ENCODE results near the gene MYRIP.

The MYRIP gene

GRCh38 chr3:39910826-39911464 is 101.5 kb downstream of the MYRIP start:
- Histone ChIP-seq H3K9ac (ENCODE audit: low read depth, low read length) (no peak overlapping the region), H3K4me1 (ENCODE audit: control insufficient read depth, insufficient read depth, low read length) (peaks cover 4% of the 10 kb centered on the region), H3K4me3 (ENCODE audit: low read depth, low read length) (no peak overlapping the region)

GRCh38 chr3:39911465-39912309 is 102.3 kb downstream of the MYRIP start:
- Histone ChIP-seq H3K9me3 (ENCODE audit: control insufficient read depth, insufficient read depth, low read length) (no peaks in the 10 kb centered on the region), H3K9ac (ENCODE audit: low read depth, low read length) (no peak overlapping the region), H3K27me3 (ENCODE audit: control insufficient read depth, insufficient read depth, low read length) (no peaks in the 10 kb centered on the region), H3K36me3 (ENCODE audit: control insufficient read depth, insufficient read depth, low read length) (no peaks in the 10 kb centered on the region), H3K4me3 (ENCODE audit: low read depth, low read length) (no peak overlapping the region), H3K4me1 (ENCODE audit: control insufficient read depth, insufficient read depth, low read length) (peaks cover 4% of the 10 kb centered on the region)

More at GRCh38 chr3:39910826-39911464, 101.5 kb downstream of the MYRIP start:
- H3K36me3 ChIP-seq (ENCODE audit: control insufficient read depth, insufficient read depth, low read length) = no peaks in the 10 kb centered on the region
- H3K9me3 ChIP-seq (ENCODE audit: control insufficient read depth, insufficient read depth, low read length) = no peaks in the 10 kb centered on the region
- H3K27me3 ChIP-seq (ENCODE audit: control insufficient read depth, insufficient read depth, low read length) = no peaks in the 10 kb centered on the region

- Histone ChIP-seq H3K9me3 (ENCODE audit: control insufficient read depth, insufficient read depth, low read length) (no peaks in the 10 kb centered on the region), H3K4me3 (ENCODE audit: low read depth, low read length) (no peak overlapping the region), H3K9ac (ENCODE audit: low read depth, low read length) (no peak overlapping the region), H3K36me3 (ENCODE audit: control insufficient read depth, insufficient read depth, low read length) (no peaks in the 10 kb centered on the region), H3K4me1 (ENCODE audit: control insufficient read depth, insufficient read depth, low read length) (peaks cover 4% of the 10 kb centered on the region), H3K27me3 (ENCODE audit: control insufficient read depth, insufficient read depth, low read length) (no peaks in the 10 kb centered on the region)
These were observed 105.6 kb downstream of the MYRIP start for GRCh38 chr3:39915027-39915426.

- no peaks in the 10 kb centered on the region for H3K9me3 ChIP-seq (ENCODE audit: control insufficient read depth, insufficient read depth, low read length)
- no peaks in the 10 kb centered on the region for H3K4me1 ChIP-seq (ENCODE audit: control insufficient read depth, insufficient read depth, low read length)
- no peaks in the 10 kb centered on the region for H3K36me3 ChIP-seq (ENCODE audit: control insufficient read depth, insufficient read depth, low read length)
- no peak overlapping the region for H3K4me3 ChIP-seq (ENCODE audit: low read depth, low read length)
- no peaks in the 10 kb centered on the region for H3K27me3 ChIP-seq (ENCODE audit: control insufficient read depth, insufficient read depth, low read length)
- no peak overlapping the region for H3K9ac ChIP-seq (ENCODE audit: low read depth, low read length)
These were observed 107.8 kb downstream of the MYRIP start for GRCh38 chr3:39917065-39917773.

GRCh38 chr3:39919281-39919680 is 109.9 kb downstream of the MYRIP start:
- Histone ChIP-seq H3K9me3 (ENCODE audit: control insufficient read depth, insufficient read depth, low read length) (no peaks in the 10 kb centered on the region), H3K27me3 (ENCODE audit: control insufficient read depth, insufficient read depth, low read length) (no peaks in the 10 kb centered on the region), H3K9ac (ENCODE audit: low read depth, low read length) (no peak overlapping the region), H3K4me3 (ENCODE audit: low read depth, low read length) (no peak overlapping the region), H3K36me3 (ENCODE audit: control insufficient read depth, insufficient read depth, low read length) (no peaks in the 10 kb centered on the region), H3K4me1 (ENCODE audit: control insufficient read depth, insufficient read depth, low read length) (no peaks in the 10 kb centered on the region)

- no peaks in the 10 kb centered on the region for H3K9me3 ChIP-seq (ENCODE audit: control insufficient read depth, insufficient read depth, low read length)
- no peaks in the 10 kb centered on the region for H3K4me1 ChIP-seq (ENCODE audit: control insufficient read depth, insufficient read depth, low read length)
- no peaks in the 10 kb centered on the region for H3K36me3 ChIP-seq (ENCODE audit: control insufficient read depth, insufficient read depth, low read length)
- H3K9ac ChIP-seq (ENCODE audit: low read depth, low read length) = no peak overlapping the region
- no peaks in the 10 kb centered on the region for H3K27me3 ChIP-seq (ENCODE audit: control insufficient read depth, insufficient read depth, low read length)
- no peak overlapping the region for H3K4me3 ChIP-seq (ENCODE audit: low read depth, low read length)
These were observed 110.9 kb downstream of the MYRIP start for GRCh38 chr3:39920271-39920670.

- no peak overlapping the region for H3K9ac ChIP-seq (ENCODE audit: low read depth, low read length)
- no peak overlapping the region for H3K4me3 ChIP-seq (ENCODE audit: low read depth, low read length)
- no peaks in the 10 kb centered on the region for H3K4me1 ChIP-seq (ENCODE audit: control insufficient read depth, insufficient read depth, low read length)
- no peaks in the 10 kb centered on the region for H3K36me3 ChIP-seq (ENCODE audit: control insufficient read depth, insufficient read depth, low read length)
- no peaks in the 10 kb centered on the region for H3K9me3 ChIP-seq (ENCODE audit: control insufficient read depth, insufficient read depth, low read length)
- no peaks in the 10 kb centered on the region for H3K27me3 ChIP-seq (ENCODE audit: control insufficient read depth, insufficient read depth, low read length)
These were observed 118.1 kb downstream of the MYRIP start for GRCh38 chr3:39927479-39927878.

GRCh38 chr3:39933986-39934693 is 124.7 kb downstream of the MYRIP start:
- no peaks in the 10 kb centered on the region for H3K36me3 ChIP-seq (ENCODE audit: control insufficient read depth, insufficient read depth, low read length)
- no peak overlapping the region for H3K9ac ChIP-seq (ENCODE audit: low read depth, low read length)
- no peak overlapping the region for H3K4me3 ChIP-seq (ENCODE audit: low read depth, low read length)
- no peaks in the 10 kb centered on the region for H3K27me3 ChIP-seq (ENCODE audit: control insufficient read depth, insufficient read depth, low read length)
- no peaks in the 10 kb centered on the region for H3K9me3 ChIP-seq (ENCODE audit: control insufficient read depth, insufficient read depth, low read length)
- H3K4me1 ChIP-seq (ENCODE audit: control insufficient read depth, insufficient read depth, low read length) = no peaks in the 10 kb centered on the region

- H3K36me3 ChIP-seq (ENCODE audit: control insufficient read depth, insufficient read depth, low read length) = no peaks in the 10 kb centered on the region
- no peaks in the 10 kb centered on the region for H3K27me3 ChIP-seq (ENCODE audit: control insufficient read depth, insufficient read depth, low read length)
- H3K4me1 ChIP-seq (ENCODE audit: control insufficient read depth, insufficient read depth, low read length) = no peaks in the 10 kb centered on the region
- H3K9me3 ChIP-seq (ENCODE audit: control insufficient read depth, insufficient read depth, low read length) = no peaks in the 10 kb centered on the region
- H3K9ac ChIP-seq (ENCODE audit: low read depth, low read length) = no peak overlapping the region
- H3K4me3 ChIP-seq (ENCODE audit: low read depth, low read length) = no peak overlapping the region
These were observed 125.3 kb downstream of the MYRIP start for GRCh38 chr3:39934696-39935095.

- Histone ChIP-seq H3K27me3 (ENCODE audit: control insufficient read depth, insufficient read depth, low read length) (no peaks in the 10 kb centered on the region), H3K36me3 (ENCODE audit: control insufficient read depth, insufficient read depth, low read length) (no peaks in the 10 kb centered on the region), H3K4me1 (ENCODE audit: control insufficient read depth, insufficient read depth, low read length) (no peaks in the 10 kb centered on the region), H3K4me3 (ENCODE audit: low read depth, low read length) (no peak overlapping the region), H3K9me3 (ENCODE audit: control insufficient read depth, insufficient read depth, low read length) (no peaks in the 10 kb centered on the region), H3K9ac (ENCODE audit: low read depth, low read length) (no peak overlapping the region)
These were observed 125.9 kb downstream of the MYRIP start for GRCh38 chr3:39935261-39935660.

- H3K36me3 ChIP-seq (ENCODE audit: control insufficient read depth, insufficient read depth, low read length) = no peaks in the 10 kb centered on the region
- no peak overlapping the region for H3K4me3 ChIP-seq (ENCODE audit: low read depth, low read length)
- H3K9me3 ChIP-seq (ENCODE audit: control insufficient read depth, insufficient read depth, low read length) = no peaks in the 10 kb centered on the region
- no peaks in the 10 kb centered on the region for H3K27me3 ChIP-seq (ENCODE audit: control insufficient read depth, insufficient read depth, low read length)
- H3K9ac ChIP-seq (ENCODE audit: low read depth, low read length) = no peak overlapping the region
- H3K4me1 ChIP-seq (ENCODE audit: control insufficient read depth, insufficient read depth, low read length) = no peaks in the 10 kb centered on the region
These were observed 127.4 kb downstream of the MYRIP start for GRCh38 chr3:39936848-39937247.

Data from iPS-15b (cell line).